ENCODE results near the gene TMEM139. TPM values are rescaled to one million over a fixed set of nuclear protein-coding genes. Genes with fewer than 3 reads are reported as not detected.

Gene TMEM139
- total and polyA plus RNA-seq, 10 of the 15 experiments (the other 5 are each of a cell fraction or from before 2014, with no cell fraction given) = 0.31 TPM; not detected in 9

GRCh38 chr7:143238289-143238980 is 46.3 kb upstream of the TMEM139 start (continued):
- TF ChIP-seq SUPT20H (IDR thresholded peaks at IDR 0.05; ENCODE audit: borderline replicate concordance, control insufficient read depth, low read depth, low read length) (no peak), MAX (IDR thresholded peaks at IDR 0.05; ENCODE audit: low read depth, low read length) (no peak)

GRCh38 chr7:143239813-143240212 is 44.9 kb upstream of the TMEM139 start:
- H3K9ac ChIP-seq (ENCODE audit: control insufficient read depth, insufficient read depth, low read length) = no peak overlapping the region
- TF ChIP-seq HDAC6 (IDR thresholded peaks at IDR 0.05; ENCODE audit: unreplicated experiment) = no peak
- TF ChIP-seq TCF12 (IDR thresholded peaks at IDR 0.05; ENCODE audit: low read depth, low read length) = no peak
- no peak for TF ChIP-seq ZNF274 (IDR thresholded peaks at IDR 0.05; ENCODE audit: insufficient read depth, insufficient read length)
- TF ChIP-seq ZNF622 (IDR thresholded peaks at IDR 0.05) = no peak
- no peak for TF ChIP-seq BCL11A (IDR thresholded peaks at IDR 0.05; ENCODE audit: low read depth, low read length)
- no peak for TF ChIP-seq SP1 (IDR thresholded peaks at IDR 0.05; ENCODE audit: low read depth, low read length)
- TF ChIP-seq ATF2 (IDR thresholded peaks at IDR 0.05; ENCODE audit: low read length) = no peak
- no peak for TF ChIP-seq E2F4 (IDR thresholded peaks at IDR 0.05; ENCODE audit: low read depth, low read length)
- TF ChIP-seq PAX5 (IDR thresholded peaks at IDR 0.05; ENCODE audit: borderline replicate concordance, low read depth, low read length) = no peak
- TF ChIP-seq RCOR1 (conservative IDR thresholded peaks at IDR 0.05; ENCODE audit: low read depth, low read length) = no peak
- no peak for TF ChIP-seq JUND (IDR thresholded peaks at IDR 0.05; ENCODE audit: low read depth, low read length)
- H3K27ac ChIP-seq (ENCODE audit: control insufficient read depth, insufficient read depth) = no peak overlapping the region
- no peaks in the 10 kb centered on the region for H3K27me3 ChIP-seq (replicated peaks in 1 of 2; ENCODE audit: control insufficient read depth in 2 of 2, insufficient read depth in 2 of 2, low read length in 1 of 2)
- no peak overlapping the region for H3K4me2 ChIP-seq (ENCODE audit: control insufficient read depth, insufficient read depth)
- BruUV-seq (replicated peaks) = no TSS peak
- H3K4me3 ChIP-seq = no peak overlapping the region
- DNase-seq (ENCODE audit: low read depth, low spot score) (no peak), FAIRE-seq (no peak), ATAC-seq (no peak)
- no peaks in the 10 kb centered on the region; the same call in 2 of the 3 replicates for H3K9me3 ChIP-seq (replicated peaks; ENCODE audit: control insufficient read depth, insufficient read depth, low read length)
- ChIA-PET RAD21 (ENCODE audit: unreplicated experiment) (interaction anchor here (0.9 to 2.5 kb wide), 15 partner anchors 10 to 888 kb away, joined by 3 to 54 read pairs (median 5); partner anchors contain the start of genes EPHA1 and GSTK1), CTCF (interaction anchor here (0.7 to 6.9 kb wide), 51 partner anchors 8 to 888 kb away, joined by 3 to 124 read pairs (median 6); partner anchors contain the start of genes CLCN1, EPHA1 and GSTK1), POLR2A (interaction anchor here (0.7 kb wide), 1 partner anchor 116 kb away, joined by 6 read pairs; no protein-coding TSS in a partner anchor), SMC1A (ENCODE audit: uncharacterized antibody, unreplicated experiment) (interaction anchor here (0.6 to 3.3 kb wide), 25 partner anchors 8 to 888 kb away, joined by 3 to 73 read pairs (median 6); partner anchors contain the start of genes EPHA1 and TAS2R40)
- H3K36me3 ChIP-seq (ENCODE audit: control insufficient read depth in 2 of 2, insufficient read depth in 2 of 2, low read length in 1 of 2) = no peaks in the 10 kb centered on the region
- no peaks in the 10 kb centered on the region for H4K20me1 ChIP-seq (ENCODE audit: control insufficient read depth, insufficient read depth)
- no peaks in the 10 kb centered on the region for H3K4me1 ChIP-seq (ENCODE audit: control insufficient read depth, insufficient read depth, low read length)
- intact Hi-C loops (cut with micrococcal nuclease; ENCODE audit: unreplicated experiment) = loop anchor here (1.0 to 10.0 kb wide), 3 partner anchors 65 to 885 kb away; partner anchors contain the start of gene OR2A14
- H3K79me2 ChIP-seq (ENCODE audit: control insufficient read depth, insufficient read depth, low read length) = no peaks in the 10 kb centered on the region
- H2AFZ ChIP-seq (ENCODE audit: control insufficient read depth, low read depth, low read length) = no peak overlapping the region
- in situ Hi-C loops (cut with MboI) = no loop called here

Data from GM12878 (cell line).